ENCODE results near the gene TRPC4.
"Not testable (repeated sequence)": the region's sequence is repeated elsewhere in the genome, so short reads cannot be mapped to it uniquely, and the experiment has no call there.

TRPC4 gene

DNA sequence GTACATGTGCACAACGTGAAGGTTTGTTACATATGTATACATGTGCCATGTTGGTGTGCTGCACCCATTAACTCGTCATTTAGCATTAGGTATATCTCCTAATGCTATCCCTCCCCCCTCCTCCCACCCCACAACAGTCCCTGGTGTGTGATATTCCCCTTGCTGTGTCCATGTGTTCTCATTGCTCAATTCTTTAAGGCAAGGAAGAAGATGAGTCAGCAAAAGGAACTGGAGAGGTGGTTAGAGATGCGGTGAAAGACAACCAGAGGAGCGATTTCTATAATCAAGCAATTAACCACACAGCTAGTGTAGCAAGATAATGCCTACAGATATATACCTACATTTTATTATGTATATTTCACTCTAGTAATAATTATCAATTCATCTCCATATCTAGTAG lies 280.2 kb downstream of the TRPC4 start:
- H3K27ac ChIP-seq (ENCODE audit: low read length), result not testable (repeated sequence)

DNA sequence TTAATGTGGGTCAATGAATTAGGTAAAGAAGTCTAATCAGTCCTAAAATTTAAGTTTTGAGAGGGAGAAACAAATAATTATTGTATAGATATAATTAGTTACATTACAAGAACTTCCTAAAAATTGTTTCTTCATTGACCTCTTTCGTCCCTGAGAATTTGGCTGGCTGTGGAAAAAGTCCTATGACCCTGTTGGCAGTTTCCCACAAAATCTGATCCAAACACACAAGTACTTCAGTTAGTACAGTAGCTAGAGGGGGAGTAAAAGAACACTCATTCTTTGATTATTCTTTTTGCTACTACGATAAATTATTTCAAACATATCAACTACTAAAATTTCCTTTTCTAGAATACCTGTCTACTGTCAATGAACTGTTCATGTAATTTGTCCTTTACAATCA lies 282.3 kb downstream of the TRPC4 start:
- Histone ChIP-seq H3K27me3 (ENCODE audit: control insufficient read depth in 1 of 2, insufficient read depth in 2 of 2, low read length in 2 of 2) (no peaks in the 10 kb centered on the region), H3K9me3 (ENCODE audit: control insufficient read depth in 2 of 2, low read length in 2 of 2) (no peaks in the 10 kb centered on the region), H3K36me3 (ENCODE audit: control insufficient read depth in 2 of 2, insufficient read depth in 2 of 2, low read length in 2 of 2) (peaks cover 4 to 8% of the 10 kb centered on the region in 2 donors), H3K4me3 (ENCODE audit: low read length in 2 of 2) (no peak overlapping the region), H3K27ac (ENCODE audit: low read length) (no peak overlapping the region), H3K4me1 (ENCODE audit: control insufficient read depth, insufficient read depth, low read length) (no peaks in the 10 kb centered on the region), H3K9ac (ENCODE audit: low read length in 2 of 2) (no peak overlapping the region)

More for the DNA sequence above, 280.2 kb downstream of the TRPC4 start:
- not testable (repeated sequence) for H3K9ac ChIP-seq (ENCODE audit: low read length in 2 of 2); H3K4me3 ChIP-seq (ENCODE audit: low read length in 2 of 2); H3K4me1 ChIP-seq (ENCODE audit: control insufficient read depth, insufficient read depth, low read length); H3K9me3 ChIP-seq (ENCODE audit: control insufficient read depth in 2 of 2, low read length in 2 of 2); H3K27me3 ChIP-seq (ENCODE audit: control insufficient read depth in 1 of 2, insufficient read depth in 2 of 2, low read length in 2 of 2); H3K36me3 ChIP-seq (ENCODE audit: control insufficient read depth in 2 of 2, insufficient read depth in 2 of 2, low read length in 2 of 2)

All from stomach smooth muscle (tissue), 2 donors.